Islet of Langerhans (tissue), 1 donor: ENCODE data around the gene BRD1.

Experiments used
- FAIRE-seq: peaks from one replicate; lab custom pipeline; 2011; peaks lifted over from hg19 to GRCh38; lab: Jason Lieb, UNC

The BRD1 gene

GRCh38 chr22:49751318-49751965 is 76.2 kb downstream of the BRD1 start:
- FAIRE-seq, result no peak

GRCh38 chr22:49749885-49750510 is 77.7 kb downstream of the BRD1 start:
- no peak for FAIRE-seq

DNA sequence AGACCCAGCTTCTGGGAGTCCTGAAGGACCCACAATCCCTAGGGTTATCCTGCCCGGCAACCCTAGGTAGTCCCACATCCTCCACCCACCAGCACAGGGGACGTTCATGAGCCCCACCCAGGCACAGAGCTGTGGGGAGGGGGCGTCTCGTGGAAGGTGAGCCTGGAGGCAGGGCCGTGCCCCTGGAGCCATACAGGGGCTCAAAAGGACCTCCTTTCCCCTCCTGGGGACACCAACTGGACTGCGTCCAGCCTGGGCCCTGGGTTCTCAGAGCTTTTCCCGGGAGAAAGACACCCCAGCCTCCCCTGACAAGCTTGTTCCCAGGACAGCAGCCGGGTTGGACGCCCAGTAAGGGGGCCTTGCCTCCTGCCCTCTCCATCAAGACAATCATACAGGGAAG is 78.4 kb downstream of the BRD1 start:
- FAIRE-seq, result no peak

DNA sequence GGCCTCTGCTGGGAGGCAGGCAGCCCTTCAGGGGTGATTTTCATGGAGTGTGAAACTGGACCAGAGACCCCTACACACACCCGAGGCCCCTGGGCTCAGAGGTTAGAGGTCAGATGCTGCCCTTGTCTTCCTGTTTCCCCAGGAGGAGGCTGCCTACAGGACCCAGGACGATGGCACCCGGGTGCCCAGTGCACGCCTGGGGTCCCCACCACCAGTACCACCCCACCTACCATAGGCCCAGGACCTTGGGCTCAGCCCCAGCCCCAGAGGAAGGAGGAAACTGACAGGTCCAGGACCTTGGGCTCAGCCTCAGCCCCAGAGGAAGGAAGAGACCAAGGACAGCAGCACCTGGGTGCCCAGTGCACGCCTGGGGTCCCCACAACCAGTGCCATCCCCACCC is 79.2 kb downstream of the BRD1 start:
- no peak for FAIRE-seq

- no peak for FAIRE-seq
Observed at GRCh38 chr22:49747716-49748115, 80.0 kb downstream of the BRD1 start.

DNA sequence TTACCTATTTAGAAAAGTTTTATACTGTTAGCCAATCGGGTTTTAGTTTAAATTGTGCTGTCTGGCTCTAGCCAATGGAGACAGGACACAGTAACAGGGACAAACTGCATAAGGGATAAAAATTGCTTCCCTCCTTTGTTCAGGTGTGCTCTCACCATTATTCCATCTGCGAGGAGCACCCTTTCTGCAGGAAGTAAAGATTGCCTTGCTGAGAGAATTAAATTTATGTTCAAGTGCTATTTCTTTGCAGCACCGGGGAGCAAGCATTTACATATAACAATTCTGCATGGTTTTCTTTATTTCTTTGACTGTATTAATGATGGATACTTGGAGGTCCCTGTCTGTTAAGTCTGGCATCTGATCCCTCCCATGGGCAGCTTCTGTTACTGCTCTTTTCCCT is 80.5 kb downstream of the BRD1 start:
- no peak for FAIRE-seq

GRCh38 chr22:49746065-49746464 is 81.6 kb downstream of the BRD1 start:
- no peak for FAIRE-seq

- no peak for FAIRE-seq
Observed at GRCh38 chr22:49740242-49740641, 87.4 kb downstream of the BRD1 start.

GRCh38 chr22:49739138-49739537 is 88.5 kb downstream of the BRD1 start:
- no peak for FAIRE-seq

DNA sequence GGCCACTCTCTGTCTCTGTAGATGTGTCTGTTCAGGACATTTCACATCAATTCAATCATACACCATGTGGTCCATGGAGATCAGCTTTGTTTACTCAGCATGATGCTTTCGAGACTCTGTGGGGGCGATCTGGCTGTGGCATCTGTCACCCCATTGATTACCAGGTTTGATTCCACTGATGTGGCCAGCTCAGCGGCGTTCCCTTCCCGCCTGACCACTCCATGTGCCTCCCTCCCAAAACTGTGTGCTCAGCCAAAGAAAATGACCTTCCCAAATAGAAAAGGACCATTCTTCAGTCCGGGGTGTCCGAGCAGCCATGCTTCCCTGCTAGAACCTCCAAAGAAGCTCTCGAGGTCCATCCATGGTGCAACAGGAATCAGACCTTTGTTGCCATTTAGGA is 89.1 kb downstream of the BRD1 start:
- FAIRE-seq, result no peak

DNA sequence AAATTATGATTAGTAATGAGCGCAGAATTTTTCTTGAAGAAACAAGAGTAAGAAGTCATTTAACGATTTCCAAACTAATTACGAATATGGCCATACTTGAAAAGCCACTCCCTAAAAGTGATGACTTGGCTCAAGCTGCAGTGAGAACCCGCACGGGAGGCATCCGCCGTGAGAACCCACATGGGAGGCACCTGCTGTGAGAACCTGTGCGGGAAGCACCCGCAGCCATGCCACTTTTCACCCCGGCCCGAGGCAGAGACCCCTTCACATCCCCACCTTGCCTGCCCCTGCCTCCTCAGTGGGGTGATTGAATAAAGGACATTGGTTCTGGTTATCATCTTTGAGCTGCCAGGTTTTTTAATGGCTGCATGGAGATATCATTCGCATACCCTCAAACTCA is 89.7 kb downstream of the BRD1 start:
- FAIRE-seq, result no peak

GRCh38 chr22:49737101-49737551 is 90.5 kb downstream of the BRD1 start:
- FAIRE-seq, result no peak

DNA sequence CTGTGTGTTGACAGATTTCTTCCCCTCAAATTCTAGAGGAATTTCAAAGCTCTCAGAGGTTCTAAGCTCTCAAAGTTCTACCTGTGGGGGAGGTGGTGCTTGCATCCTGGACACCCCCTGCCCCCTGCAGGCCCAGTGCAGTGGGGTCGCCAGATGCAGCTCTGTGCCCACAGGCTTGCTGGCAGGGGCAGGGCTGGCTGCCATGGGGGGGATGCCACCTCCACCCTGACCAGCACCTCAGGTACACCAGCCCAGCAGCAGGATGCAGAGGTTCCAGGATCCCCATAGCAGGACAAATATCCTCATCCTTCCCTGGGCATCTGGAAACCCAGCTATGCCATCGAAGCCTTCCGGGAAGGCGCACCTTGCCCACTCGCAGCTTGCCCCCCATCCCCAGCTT is 91.1 kb downstream of the BRD1 start:
- no peak for FAIRE-seq

- FAIRE-seq, result no peak
Observed at GRCh38 chr22:49735901-49736421, 91.7 kb downstream of the BRD1 start.

- no peak for FAIRE-seq
Observed at GRCh38 chr22:49735411-49735900, 92.2 kb downstream of the BRD1 start.

GRCh38 chr22:49734882-49735281 is 92.8 kb downstream of the BRD1 start:
- no peak for FAIRE-seq

- FAIRE-seq, result no peak
Observed at GRCh38 chr22:49734390-49734789, 93.3 kb downstream of the BRD1 start.

DNA sequence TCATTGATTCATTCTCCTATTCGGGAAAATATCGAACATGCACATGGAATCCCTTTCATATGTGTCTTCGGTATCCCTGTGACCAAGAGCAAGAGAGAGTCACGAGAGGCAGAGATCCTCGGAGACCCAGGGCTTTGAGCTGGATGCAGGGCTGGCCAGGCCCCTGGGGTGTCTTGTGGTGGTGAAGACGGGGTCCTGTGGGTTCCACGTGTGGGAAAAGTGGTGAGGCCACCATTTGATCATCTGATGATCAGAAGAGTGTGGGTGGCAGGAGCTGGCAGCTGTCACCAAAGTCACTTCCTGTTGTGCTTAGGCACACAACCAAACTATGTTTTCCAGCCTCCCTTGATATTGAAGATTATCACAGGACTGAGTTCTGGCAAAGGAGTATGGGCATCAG is 94.0 kb downstream of the BRD1 start:
- FAIRE-seq, result no peak

- FAIRE-seq, result no peak
Observed at GRCh38 chr22:49730656-49731055, 97.0 kb downstream of the BRD1 start.

- FAIRE-seq, result no peak
Observed at GRCh38 chr22:49728570-49729271, 99.0 kb downstream of the BRD1 start.

DNA sequence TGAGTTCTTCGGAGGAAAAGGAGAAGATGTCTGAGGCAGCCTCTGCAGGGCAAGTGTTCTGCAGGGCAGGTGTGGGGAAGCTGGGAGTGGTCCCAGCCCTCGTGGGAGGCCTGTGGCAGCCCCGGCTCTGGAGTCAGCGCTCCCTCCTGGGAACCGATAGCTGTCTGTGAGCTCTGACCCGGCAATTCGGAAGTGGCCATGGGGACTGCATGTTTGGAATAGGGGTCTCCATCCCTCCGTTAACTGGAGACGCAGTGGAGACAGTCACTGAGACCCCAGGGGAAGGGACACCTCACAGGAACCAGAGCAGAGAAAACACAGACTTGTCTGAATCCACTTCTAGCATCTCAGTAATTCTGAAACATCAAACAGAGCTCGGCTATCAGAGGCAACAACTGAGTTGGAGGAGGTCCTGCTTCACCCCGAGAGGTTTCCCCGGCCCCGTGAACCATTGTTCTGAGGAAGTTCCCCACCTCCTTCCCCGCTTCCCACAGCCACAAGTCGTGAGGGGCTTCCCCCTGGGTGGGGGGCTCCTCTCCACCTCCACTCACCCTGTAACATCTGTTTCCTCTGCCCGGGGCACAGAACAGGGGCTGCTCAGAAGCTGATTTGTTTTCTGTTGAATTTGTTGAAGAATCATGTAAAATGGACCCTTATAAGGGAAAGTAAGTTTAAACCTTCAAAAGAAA is 99.6 kb downstream of the BRD1 start:
- FAIRE-seq, result no peak

- FAIRE-seq, result no peak
Observed at GRCh38 chr22:49727191-49727880, 100.3 kb downstream of the BRD1 start.
